GM12801 (cell line): ENCODE results near the gene PBX4.

Experiments
- TF ChIP-seq, protein P1 (sequence below): IDR thresholded peaks from one replicate; pipeline ENCODE4 v1.5.1; 2011; ENCODE audit warnings: control low read depth; ENCODE audit not compliant: insufficient read length; ENCODE audit errors: extremely low read depth

The PBX4 gene

DNA sequence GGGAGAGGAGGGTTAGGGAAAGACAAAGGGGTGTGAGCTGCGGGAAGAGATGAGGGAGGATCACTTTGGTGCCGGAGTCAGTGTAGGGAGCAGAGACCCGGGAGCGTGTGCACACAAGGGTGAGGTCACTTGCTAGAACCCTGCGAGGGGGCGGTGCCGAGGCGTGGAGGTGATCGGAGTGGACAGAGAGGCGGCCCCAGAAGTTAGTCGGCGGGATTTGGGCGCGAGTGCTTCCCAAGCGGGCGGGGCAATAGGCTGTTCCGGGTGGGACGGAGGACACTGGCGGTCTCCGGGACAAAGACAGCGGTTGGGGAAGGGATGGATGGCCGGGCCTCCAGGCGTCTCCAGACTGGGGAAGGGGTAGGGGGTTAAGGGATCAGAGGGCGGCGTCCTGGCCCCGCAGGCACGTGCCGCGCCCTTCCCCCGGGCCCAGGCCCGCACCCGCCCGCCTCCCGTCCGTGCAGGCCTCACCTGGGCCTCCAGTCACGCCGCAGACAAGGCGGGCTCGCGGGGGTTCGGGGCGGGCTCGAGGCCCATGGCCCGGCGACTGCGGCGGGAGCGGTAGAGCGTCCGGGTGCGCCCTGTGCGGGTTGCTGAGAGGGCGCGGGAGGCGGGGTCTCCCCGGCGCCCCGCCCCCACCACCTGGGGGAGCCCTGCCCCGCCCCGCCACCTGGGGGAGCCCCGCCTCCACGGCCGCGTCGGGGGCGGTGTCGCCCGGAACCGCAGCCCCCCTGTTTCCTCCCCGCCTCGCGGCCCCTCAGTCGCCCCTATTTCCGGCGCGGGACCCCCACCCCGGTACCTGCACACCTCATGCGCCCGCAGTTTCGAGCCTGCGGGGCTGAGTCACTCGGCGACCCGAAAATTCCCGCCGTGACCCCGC, 9.4 kb upstream of the PBX4 start, which contains the start of gene LPAR2:
Gene LPAR2 (minus strand): TSS at position 600 of the 880 bp plus-strand sequence. CDS start 945 bp downstream, outside the sequence.
- TF ChIP-seq, protein P1, sequence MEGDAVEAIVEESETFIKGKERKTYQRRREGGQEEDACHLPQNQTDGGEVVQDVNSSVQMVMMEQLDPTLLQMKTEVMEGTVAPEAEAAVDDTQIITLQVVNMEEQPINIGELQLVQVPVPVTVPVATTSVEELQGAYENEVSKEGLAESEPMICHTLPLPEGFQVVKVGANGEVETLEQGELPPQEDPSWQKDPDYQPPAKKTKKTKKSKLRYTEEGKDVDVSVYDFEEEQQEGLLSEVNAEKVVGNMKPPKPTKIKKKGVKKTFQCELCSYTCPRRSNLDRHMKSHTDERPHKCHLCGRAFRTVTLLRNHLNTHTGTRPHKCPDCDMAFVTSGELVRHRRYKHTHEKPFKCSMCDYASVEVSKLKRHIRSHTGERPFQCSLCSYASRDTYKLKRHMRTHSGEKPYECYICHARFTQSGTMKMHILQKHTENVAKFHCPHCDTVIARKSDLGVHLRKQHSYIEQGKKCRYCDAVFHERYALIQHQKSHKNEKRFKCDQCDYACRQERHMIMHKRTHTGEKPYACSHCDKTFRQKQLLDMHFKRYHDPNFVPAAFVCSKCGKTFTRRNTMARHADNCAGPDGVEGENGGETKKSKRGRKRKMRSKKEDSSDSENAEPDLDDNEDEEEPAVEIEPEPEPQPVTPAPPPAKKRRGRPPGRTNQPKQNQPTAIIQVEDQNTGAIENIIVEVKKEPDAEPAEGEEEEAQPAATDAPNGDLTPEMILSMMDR: no peak

DNA sequence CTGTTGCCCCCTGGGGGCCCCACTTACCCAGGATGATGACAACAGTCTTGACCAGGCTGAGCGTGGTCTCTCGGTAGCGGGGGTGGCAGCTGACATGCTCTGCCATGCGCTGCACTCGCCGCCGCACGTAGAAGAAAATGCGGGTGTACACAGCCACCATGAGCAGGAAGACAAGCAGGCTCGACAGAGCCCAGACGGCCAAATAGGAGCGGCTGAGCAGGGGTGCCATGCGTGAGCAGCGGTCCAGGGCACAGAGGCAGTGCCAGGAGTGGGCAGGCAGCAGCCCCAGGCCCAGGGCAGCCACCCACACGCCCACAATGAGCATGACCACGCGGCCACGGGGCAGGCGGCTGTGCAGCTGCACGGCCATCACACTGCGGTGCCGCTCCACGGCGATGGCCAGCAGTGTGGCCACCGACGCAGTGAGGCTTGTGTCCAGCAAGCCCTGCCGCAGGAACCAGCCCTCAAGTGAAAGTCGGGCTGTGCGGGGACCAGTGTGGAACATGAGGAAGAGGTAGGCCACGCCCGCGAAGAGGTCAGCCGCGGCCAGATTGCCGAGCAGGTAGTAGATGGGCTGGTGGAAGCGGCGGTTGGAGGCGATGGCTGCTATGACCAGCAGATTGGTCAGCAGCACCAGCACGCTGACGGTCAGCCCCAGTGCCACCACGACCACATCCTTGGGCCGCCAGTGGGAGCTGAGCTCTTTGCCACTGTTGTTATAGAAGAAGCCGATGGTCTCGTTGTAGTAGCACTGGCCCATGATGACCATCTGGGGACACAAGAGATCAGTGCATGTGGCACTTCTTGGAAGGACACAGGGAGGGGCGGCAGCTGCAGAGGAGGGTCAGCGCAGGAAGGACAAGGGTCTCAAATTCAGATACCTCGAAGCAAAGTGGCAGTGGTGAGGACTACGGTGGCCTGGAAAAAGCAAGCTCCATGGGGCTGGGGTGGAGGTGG, 8.3 kb upstream of the PBX4 start:
- TF ChIP-seq, protein P1: no peak

DNA sequence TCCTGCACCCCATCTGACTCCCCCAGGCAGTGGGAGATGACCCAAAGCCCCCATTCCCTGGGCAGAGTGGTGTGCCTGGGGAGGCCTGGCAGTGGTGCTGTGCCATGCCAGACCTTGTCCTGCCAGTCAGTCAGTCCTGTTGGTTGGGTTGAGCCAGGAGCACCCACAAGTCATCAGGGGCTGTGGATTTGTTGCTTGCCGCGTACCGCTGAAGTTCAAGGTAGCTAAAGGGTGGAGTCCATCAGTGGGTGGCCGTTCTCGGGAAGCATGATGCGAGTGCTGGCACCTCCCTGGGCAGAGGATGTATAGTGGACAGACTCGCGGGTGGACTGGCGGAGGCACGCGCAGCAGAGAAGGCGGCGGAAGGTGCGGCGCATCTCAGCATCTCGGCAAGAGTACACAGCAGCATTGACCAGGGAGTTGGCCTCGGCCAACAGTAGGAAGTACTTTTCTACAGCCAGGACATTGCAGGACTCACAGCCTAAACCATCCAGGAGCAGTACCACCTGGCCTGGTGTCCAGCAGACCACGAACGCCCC, 5.6 kb upstream of the PBX4 start:
- TF ChIP-seq, protein P1: no peak

DNA sequence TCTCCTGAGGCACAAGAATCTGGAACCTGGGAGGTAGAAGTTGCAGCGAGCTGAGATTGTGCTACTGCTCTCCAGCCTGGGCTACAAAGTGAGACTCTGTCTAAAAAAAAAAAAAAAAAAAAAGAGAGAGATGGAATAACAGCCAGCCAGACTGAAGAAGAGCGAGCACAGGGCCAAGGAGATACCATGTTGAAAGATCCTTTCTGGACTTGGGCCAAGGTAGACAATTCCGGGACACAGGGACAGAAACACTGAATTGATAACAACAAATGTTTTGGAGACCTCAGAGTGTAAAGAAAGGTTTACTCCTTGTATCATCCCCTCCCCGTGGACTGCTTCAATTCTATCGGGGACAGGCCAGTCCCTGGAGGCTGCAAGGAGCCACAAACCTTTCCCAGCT, 4.9 kb upstream of the PBX4 start:
- TF ChIP-seq, protein P1: no peak

DNA sequence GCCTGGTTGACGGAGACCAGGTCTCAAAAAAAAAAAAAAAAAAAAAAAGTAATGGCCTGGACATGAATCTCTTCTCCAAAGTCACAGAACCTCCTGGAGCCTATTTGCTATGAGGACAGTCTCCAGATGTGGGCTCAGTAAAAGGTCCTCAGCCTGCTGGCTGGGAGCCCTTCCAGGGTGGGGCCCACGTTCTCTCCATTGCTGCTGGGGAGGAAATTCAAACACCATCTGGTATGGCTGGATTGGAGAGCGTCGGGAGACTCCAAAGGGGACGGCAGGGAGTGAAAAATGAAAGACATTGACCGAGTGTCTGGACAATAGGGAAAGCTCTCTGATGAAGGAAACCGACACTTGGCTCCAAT, 1.3 kb upstream of the PBX4 start:
- TF ChIP-seq, protein P1: no peak

DNA sequence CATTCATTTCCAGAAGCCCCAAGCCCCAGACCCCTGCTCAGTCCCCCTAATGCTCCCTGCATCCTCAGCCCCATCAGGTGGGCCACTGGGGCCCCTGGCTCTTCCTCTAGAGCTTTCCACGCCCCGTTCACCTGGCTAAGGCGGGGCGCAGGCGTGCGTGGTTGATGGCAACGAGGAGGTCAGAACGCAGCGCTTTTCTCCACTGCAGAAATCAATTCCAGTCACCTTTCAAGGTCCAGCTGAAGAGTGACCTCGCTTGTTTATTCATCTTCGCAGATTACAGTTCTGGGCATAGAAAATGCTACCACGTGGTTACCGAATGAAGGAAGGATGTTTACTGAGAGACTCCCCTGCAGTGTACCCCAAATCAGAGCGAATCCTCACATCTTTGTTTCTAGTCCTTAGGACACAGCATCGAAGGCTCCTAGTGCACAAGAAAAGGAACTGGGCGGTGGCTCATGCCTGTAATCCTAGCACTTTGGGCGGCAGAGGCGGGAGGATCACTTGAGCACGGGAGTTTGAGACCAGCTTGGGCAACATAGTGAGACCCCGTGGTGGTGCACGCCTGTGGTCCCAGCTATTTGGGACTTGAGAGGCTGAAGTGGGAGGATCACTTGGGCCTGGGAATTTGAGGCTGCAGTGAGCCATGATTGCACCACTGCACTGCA, 828 bp upstream of the PBX4 start:
- TF ChIP-seq, protein P1: no peak
